H4 (cell line): ENCODE measurements around the gene FGF8. TPM values are rescaled to one million over a fixed set of nuclear protein-coding genes. Genes with fewer than 3 reads are reported as not detected.

ENCODE experiments used
- DNase-seq: peaks from one replicate; pipeline ENCODE4 v3.0.0-alpha.2; 2015; ENCODE audit warnings: low spot score
- total RNA-seq: library from RNA; depleted of rRNA; stranded (reverse); fragments of >200 nt; shearing (Covaris generic); gene quantifications from 2 replicates; pipeline ENCODE4 v1.2.3, GENCODE V29; 2014

FGF8 gene
- total RNA-seq, 1 experiment from 2014 or later, result not detected

- DNase-seq, result no peak
Observed at GRCh38 chr10:101769541-101770180, 6.3 kb downstream of the FGF8 start.

DNA sequence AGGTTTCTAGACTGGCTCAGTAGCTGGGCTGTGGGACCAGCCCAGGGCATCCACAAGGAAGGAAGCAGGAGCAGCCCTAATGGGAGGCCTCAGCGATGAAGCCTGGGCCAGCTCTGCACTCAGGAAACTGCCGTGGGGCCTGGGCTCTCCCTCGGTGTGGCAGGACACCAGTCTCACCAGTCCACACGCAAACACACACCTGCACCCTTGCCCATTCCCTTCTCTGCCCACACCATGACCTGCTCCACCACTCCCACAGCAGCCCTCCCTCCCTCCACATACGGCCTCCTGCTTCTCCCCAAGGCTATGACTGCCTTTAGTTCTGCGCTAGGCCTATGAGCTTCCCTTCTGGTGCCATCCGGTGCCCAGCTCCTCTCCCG lies 7.1 kb downstream of the FGF8 start:
- DNase-seq, result no peak

DNA sequence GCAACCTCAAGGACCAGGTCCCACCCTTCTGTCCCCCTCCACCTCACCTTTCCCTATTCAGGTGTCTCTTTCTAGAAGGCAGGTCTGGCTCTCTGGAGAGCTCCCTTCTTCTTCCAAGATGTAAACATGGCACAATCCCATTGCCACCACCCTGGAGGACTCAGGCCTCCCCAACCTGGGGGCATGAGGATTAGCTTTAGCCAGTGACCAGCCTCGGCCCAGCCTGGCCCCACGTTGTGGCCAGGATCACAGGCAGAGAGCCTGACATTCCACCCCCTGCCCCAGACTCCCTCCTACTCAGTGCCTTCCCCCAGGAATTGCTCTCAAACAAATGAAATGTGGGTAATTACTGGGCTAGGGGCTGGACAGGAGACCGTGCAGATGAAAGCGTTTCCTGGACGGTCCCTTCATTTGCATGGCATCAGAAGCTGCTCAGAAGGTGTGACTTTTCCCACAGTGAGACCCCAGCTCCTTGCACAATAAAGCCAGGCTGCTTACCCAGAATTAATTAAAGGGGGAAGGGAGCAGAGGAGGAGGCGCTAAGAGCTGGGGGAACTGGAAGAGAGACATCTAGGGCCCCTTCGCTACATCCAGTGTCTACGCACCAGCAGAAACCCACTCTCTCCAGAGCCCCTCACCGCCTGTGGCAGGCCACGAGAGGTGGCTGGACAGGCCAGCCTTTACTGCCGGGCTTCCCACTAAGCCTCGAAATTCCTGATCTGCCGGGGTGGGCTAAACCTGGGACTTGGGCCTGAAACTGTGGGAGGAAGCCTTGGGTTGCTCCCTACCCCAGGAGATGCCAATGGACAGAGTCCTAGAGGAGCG lies 7.7 kb downstream of the FGF8 start:
- DNase-seq, result no peak

- DNase-seq, result no peak
Observed at GRCh38 chr10:101767600-101767945, 8.3 kb downstream of the FGF8 start.

- DNase-seq, result no peak
Observed at GRCh38 chr10:101766753-101767599, 8.9 kb downstream of the FGF8 start.

DNA sequence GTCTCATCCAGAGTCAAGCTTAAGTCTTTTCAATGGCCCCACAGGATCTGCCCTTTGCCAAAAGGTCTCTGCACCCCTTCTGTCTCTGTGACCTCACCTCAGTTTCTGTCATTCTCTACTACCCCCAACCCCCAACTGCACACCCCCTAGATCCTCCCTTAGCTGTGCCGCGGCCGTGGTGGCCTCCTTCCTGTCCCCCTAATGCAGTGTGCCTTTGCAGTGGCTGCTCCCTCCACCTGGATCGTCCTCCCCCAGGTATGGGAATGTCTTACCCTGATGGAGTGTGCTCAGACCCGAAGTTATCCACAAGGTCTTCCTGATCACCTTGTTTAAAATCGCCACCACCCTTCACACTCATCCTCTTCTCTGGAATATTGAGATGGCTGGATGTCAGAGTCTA lies 9.6 kb downstream of the FGF8 start:
- no peak for DNase-seq

- no peak for DNase-seq
Observed at GRCh38 chr10:101763141-101763846, 12.6 kb downstream of the FGF8 start.

DNA sequence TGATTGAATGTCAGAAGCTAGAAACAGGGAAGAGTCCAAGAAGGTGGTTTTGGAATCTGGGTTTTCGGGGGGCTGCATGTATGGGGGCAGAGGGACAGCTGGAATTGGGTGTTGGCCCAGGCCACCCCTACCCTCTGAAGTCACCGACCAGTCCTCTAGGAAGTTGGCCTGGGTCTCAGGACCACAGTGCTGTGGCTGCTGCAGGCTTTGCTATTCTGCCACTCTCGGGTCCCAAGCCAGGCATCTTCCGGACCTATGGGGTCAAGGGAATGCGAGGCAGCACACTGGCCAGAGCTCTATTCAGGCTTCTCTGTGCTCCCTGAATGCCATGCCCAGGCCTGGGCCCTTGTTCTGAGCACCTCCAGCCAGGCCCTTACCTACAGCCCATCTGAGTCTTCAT lies 13.2 kb downstream of the FGF8 start:
- no peak for DNase-seq

- no peak for DNase-seq
Observed at GRCh38 chr10:101761226-101761625, 14.7 kb downstream of the FGF8 start.

DNA sequence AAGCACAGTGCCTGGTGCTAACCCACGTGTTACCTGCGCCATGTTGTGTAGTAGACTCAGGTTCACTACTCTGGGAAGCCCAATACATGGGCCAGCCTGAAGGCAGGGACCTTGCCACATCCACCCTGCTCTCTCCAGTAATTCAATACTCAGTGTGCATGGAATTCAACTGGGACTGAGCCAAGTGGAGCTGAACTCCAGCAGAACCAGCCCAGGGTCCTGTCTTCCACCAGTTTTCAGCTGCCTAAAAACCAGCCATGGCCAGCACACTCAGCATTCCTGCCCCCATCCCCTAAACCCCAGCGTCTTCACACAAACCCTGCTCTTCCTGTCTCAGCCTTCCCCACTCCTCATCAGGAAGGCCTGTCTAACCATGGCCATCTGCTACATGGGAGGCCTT lies 15.4 kb downstream of the FGF8 start:
- DNase-seq, result no peak

GRCh38 chr10:101759309-101760247 lies 16.3 kb downstream of the FGF8 start:
- no peak for DNase-seq

DNA sequence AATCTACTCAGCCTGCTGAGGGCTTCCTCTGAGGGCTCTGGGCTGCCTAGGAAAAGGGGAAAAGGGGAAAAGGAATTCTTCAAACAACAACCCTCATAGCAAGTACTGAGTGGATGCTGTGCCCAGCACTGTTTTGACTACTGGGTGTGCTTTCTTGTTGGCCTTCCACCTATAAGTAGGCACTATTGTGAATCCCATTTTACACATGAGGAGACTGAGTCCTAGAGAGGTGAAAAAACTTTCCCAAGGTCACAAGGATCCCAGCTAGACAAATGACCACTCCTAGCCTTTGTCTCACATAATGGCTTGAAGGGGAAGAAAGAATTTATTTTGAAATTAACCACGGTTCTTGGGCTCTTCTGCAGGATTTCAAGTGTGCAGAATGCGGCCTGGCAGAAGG lies 17.1 kb downstream of the FGF8 start:
- DNase-seq, result no peak

- DNase-seq, result no peak
Observed at GRCh38 chr10:101752241-101752640, 23.7 kb downstream of the FGF8 start.

DNA sequence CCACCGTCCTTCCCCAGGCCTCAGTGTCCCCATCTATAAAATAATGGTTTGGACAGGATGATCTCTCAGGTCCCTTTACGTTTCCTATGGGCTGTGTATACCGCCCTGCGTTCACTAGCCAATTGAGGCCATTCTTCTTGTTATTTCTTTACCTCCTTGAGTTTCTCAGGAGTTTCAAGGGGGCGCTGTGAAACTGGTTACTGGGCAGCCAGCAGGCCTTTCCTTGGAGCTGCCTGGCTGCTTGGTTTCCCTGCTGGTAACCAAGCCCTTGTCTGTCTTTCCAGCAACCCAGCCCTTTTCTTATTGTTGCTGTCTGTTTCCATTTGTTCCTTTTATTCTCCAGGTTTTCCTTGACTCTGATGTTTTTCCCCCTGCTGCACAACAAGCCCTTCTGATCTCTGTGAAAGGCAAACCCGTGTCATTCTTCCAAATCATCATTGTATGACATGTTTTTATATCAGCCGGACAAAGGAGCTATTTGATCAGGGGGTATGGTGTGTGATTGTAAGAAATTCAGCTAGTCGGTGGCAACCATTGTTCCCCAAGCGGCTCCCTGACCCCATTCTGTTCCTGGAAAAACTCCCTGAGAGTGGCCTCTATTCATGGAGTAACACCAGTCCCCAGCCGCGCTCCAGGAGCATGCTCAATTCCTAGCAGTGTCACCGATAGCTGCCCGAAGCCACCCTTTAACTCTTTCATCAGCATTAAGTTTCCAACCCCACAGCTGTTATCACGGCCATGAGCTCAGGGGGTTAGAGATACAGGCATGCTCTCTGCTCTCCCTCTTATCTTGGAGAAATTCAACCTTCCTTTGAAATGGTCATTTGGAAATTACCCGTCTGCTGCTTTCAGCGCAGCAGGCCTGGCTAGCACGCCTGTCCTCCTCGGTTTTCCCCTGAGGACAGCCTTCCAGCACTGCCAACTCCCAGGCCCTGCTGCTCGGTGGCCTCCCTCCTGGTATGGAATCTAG lies 26.6 kb downstream of the FGF8 start:
- DNase-seq, result no peak

- no peak for DNase-seq
Observed at GRCh38 chr10:101748496-101748895, 27.4 kb downstream of the FGF8 start.

- no peak for DNase-seq
Observed at GRCh38 chr10:101745074-101745696, 30.7 kb downstream of the FGF8 start.

DNA sequence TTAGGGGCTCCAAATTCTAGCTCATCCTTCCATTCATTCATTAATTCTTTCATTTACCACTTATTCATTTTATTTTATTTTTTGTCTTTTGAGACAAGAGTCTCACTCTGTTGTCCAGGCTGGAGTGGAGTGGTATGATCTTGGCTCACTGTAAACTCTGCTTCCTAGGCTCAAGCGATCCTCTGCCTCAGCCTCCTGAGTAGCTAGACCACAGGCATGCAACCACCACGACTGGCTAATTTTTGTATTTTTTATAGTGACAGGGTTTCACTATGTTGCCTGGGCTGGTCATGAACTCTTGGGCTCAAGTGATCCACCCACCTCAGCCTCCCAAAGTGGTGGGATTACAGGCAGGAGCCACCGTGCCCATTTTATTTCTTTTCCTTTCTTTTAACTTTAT lies 31.6 kb downstream of the FGF8 start:
- DNase-seq, result no peak

- no peak for DNase-seq
Observed at GRCh38 chr10:101741938-101742337, 34.0 kb downstream of the FGF8 start.

DNA sequence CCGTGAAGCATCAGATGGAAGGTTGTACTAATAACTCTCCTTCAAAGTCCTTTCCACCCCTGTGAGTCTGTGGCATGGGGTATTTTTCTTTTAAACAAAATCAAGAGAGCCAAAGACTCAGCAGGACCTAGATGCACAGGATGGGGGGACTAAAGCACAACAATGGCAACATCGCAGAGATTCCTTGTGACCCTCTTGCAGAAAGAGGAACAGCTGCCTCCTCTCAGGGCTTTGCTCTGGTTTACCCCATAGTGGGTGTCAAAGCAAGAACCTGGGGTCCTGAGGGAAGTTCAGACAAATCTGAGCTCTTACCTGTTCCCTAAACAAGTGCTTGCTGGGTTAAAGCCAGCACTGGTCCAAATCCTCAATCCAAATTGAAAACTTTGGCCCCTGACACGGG lies 39.2 kb downstream of the FGF8 start:
- no peak for DNase-seq
